Choroid plexus epithelial cell (primary cell): ENCODE results near the gene MED27.

Experiments
- DNase-seq: peaks from one replicate; pipeline ENCODE4 v3.0.0-alpha.2; 2010; ENCODE audit warnings: low read depth
- H3K4me3 ChIP-seq: 2 replicates; pipeline ENCODE4 v1.5.1; 2011; ENCODE audit warnings: low read depth, mild to moderate bottlenecking, control low read depth, low read length, moderate library complexity
- TF ChIP-seq, protein P1 (sequence below): conservative IDR thresholded peaks from 2 replicates; pipeline ENCODE4 v1.5.1; 2011; ENCODE audit warnings: low read depth, mild to moderate bottlenecking, control low read depth, inconsistent platforms, low read length, moderate library complexity

The MED27 gene

DNA sequence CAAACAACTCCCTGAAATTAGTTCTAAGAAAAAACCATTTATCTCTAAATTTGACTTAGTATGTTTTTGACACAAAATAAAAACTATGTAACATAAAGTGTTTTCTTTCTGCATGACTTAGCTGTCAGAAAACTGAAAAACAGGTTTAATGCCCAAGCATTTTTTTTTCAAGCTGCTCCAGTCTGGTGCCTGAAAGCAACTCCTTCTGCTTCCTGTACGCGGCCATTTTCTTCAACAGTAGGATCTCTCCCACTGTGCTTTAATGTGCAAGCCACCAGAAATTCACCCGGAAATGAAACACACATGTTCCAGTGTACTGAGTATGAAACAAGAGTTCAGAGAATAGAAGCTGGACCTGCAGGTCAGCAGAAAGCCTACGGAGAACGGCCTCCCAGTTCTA, 161.2 kb downstream of the MED27 start:
- TF ChIP-seq, protein P1, sequence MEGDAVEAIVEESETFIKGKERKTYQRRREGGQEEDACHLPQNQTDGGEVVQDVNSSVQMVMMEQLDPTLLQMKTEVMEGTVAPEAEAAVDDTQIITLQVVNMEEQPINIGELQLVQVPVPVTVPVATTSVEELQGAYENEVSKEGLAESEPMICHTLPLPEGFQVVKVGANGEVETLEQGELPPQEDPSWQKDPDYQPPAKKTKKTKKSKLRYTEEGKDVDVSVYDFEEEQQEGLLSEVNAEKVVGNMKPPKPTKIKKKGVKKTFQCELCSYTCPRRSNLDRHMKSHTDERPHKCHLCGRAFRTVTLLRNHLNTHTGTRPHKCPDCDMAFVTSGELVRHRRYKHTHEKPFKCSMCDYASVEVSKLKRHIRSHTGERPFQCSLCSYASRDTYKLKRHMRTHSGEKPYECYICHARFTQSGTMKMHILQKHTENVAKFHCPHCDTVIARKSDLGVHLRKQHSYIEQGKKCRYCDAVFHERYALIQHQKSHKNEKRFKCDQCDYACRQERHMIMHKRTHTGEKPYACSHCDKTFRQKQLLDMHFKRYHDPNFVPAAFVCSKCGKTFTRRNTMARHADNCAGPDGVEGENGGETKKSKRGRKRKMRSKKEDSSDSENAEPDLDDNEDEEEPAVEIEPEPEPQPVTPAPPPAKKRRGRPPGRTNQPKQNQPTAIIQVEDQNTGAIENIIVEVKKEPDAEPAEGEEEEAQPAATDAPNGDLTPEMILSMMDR: no peak
- DNase-seq: peak; percentile 31
- H3K4me3 ChIP-seq: no peak overlapping the region

DNA sequence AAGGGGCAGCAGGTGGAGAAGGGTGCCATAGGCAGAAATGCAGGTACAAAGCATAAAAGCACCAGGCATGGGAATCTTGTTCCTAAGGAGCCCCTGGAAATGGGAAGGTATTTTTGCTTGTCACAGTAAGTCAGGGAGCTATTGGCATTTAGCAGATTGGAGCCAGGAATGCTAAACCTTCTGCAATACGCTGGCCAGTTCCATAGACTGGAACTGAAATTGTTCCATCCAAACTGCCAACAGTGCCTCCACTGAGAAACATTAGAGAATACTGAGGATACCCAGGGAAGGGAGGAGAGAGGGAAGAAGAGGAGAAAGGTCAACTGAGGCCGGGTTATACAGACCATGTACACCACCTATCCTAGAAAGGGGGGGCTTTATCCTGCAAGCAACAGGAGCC, 162.7 kb downstream of the MED27 start:
- DNase-seq: no peak
- H3K4me3 ChIP-seq: no peak overlapping the region
- TF ChIP-seq, protein P1: no peak

DNA sequence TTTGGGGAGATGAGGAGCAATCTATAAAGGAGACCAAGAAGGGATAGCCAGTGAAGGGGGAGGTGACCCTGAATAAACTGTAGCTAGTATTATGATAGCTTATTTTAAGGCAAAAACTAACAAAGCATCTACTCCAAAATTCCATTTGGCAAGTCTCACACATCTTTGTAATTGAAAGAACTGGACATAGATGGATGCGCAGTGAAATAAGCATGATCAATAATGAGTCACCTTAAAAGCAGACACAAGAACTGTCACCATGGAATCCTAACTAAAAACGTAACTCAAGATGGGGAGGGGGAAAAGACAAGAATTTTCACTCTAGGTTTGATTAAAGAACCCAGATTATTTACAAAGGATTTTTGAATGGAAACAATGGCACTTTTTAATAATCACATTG, 164.5 kb downstream of the MED27 start:
- TF ChIP-seq, protein P1: no peak
- no peak for DNase-seq
- H3K4me3 ChIP-seq: no peak overlapping the region

DNA sequence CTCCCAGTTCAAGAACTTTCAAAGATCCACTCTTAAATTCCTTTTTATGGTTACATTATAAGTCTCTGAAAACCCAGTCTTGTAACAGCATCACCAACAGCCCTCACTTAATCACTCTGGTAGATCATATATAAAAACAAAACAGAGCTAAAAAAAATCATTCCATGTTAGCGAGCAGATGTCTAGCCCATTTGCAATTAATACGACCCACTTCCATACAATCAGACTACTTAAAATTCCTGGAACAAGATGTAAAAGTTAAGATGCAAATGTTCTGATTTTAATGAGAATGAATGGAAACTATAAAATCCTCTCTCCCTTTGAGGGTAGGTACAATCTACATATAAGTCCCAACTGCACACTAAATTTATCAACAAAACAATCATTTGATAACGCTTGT, 167.0 kb downstream of the MED27 start:
- no peak for DNase-seq
- no peak overlapping the region for H3K4me3 ChIP-seq
- TF ChIP-seq, protein P1: no peak

DNA sequence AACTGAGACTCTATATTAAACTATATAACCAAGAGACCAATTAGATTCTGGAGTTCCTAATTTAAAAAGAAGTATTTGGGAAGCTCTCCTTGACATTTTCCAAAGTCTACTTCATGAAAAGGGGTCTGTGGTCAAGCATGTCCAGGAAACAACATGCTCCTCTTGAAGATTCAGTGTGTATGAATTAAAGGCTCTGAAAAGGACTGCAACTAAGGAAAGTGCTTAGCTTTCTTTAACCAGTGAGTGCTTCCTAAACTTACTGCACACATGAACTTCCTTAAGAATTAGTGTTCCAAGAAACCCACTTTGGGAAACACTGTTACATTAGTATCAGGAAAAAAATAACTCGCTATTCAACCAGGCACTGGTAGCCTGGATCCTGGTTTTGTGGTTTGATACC, 167.6 kb downstream of the MED27 start:
- no peak for DNase-seq
- H3K4me3 ChIP-seq: no peak overlapping the region
- TF ChIP-seq, protein P1: no peak

DNA sequence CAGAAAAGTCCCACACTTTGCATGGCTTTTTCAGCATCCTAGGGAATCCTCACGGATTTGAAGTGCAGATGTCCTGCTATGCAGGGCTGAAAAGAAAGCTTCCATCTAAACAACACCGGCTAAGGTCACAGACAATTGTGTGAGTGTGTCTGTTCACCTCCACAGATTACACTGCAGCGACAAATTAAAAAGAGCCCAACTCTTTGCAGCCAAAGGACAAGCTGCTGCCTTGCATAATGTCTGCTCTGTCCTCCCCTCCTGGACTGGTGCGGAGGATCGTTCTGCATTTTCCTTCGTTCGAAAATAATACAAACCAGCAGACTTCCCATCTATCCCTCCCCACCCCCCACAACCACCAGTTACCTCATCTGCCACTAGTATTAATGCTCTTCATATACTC, 169.1 kb downstream of the MED27 start:
- H3K4me3 ChIP-seq: no peak overlapping the region
- no peak for DNase-seq
- TF ChIP-seq, protein P1: no peak

DNA sequence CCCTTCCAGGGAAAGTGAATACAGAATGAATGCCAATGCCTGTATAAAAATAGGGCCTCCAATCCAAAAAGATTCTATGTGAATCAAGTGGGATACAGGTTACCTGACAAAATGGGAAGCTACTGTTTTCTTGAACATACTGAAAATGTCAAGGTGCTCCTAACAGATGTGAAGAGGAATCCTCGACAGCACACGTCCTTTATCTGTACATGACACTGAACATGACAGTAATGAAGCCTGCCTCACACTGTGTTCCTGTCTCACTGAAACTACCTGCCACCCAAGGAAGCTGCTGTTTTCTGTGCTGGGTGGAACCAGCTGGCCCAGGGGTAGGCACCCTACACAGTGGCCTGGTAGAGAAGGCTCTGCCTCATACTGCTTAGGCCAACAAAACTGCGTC, 174.5 kb downstream of the MED27 start:
- TF ChIP-seq, protein P1: no peak
- no peak for DNase-seq
- H3K4me3 ChIP-seq: no peak overlapping the region
